ENCODE measurements around the gene SFPQ. TPM values are rescaled to one million over a fixed set of nuclear protein-coding genes. Genes with fewer than 3 reads are reported as not detected.

SFPQ gene
- total RNA-seq, 4 donors from 2014 or later, result 177 to 629 (median 255) TPM

- no peaks in the 10 kb centered on the region for H3K27me3 ChIP-seq
- H3K4me3 ChIP-seq, result no peak overlapping the region
- H3K4me1 ChIP-seq, result peaks cover 0 to 25% (median 2%) of the 10 kb centered on the region in 4 donors
- no peak for TF ChIP-seq POLR2A (IDR thresholded peaks at IDR 0.05)
- peaks cover 0 to 61% (median 0%) of the 10 kb centered on the region in 3 donors for H3K36me3 ChIP-seq
- no peak for DNase-seq
- H3K9me3 ChIP-seq, result no peaks in the 10 kb centered on the region
- H3K27ac ChIP-seq, result no peak overlapping the region
Observed at GRCh38 chr1:35178295-35178695, 14.7 kb downstream of the SFPQ start.

DNA sequence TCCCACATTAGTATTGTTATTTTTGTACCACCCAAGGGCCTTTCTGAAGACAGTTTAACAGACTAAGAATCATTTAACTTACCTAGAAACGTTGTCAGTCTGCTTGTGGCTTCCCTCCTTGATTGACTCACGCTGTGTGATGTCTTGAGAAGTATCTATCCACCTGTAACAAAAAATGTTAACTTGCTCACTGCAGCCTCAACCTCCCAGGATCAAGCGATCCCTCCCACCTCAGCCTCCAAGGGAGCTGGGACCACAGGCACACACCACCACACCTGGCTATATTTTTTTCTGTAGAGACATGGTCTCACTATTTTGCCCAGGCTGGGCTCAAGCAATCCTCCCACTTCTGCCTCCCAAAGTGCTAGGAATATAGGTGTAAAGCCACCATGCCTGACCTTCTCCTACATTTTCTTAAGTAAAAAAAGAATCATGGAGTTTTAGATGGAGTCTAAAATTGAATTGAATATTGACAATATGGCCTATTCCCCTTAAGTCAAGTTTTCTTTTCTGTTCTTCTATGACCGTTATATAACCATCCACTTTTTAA is 15.6 kb downstream of the SFPQ start:
- Histone ChIP-seq H3K36me3 (peaks cover 0 to 51% (median 0%) of the 10 kb centered on the region in 3 donors), H3K4me3 (no peak overlapping the region), H3K27me3 (no peaks in the 10 kb centered on the region), H3K27ac (no peak overlapping the region), H3K9me3 (no peaks in the 10 kb centered on the region), H3K4me1 (peaks cover 0 to 25% (median 2%) of the 10 kb centered on the region in 4 donors)
- TF ChIP-seq CTCF (IDR thresholded peaks at IDR 0.05), result no peak
- no peak for TF ChIP-seq POLR2A (IDR thresholded peaks at IDR 0.05)
- no peak for DNase-seq

DNA sequence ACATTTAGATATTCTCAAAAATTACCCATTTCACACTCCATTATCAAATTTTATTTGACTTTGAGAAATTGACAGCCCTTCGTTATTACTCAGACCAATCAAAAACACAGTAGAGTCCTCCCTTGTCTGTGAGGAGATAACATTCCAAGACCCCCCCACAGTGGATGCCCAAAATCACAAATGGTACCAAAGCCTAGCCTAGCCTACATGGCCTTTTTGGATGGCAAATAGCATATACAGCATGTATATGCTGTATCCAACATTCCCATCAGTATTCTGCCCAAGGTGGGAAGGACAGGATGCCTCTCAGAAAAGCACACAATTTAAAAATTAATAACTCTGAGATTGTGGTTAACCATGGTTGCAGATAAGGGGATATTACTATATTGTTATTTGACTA is 17.3 kb downstream of the SFPQ start:
- Histone ChIP-seq H3K27me3 (no peaks in the 10 kb centered on the region), H3K4me1 (peaks cover 0 to 14% (median under 1%) of the 10 kb centered on the region in 4 donors), H3K9me3 (no peaks in the 10 kb centered on the region), H3K4me3 (no peak overlapping the region), H3K36me3 (peaks cover 0 to 37% (median 0%) of the 10 kb centered on the region in 3 donors), H3K27ac (no peak overlapping the region)
- no peak for DNase-seq
- TF ChIP-seq POLR2A (IDR thresholded peaks at IDR 0.05), result no peak
- no peak for TF ChIP-seq CTCF (IDR thresholded peaks at IDR 0.05)

DNA sequence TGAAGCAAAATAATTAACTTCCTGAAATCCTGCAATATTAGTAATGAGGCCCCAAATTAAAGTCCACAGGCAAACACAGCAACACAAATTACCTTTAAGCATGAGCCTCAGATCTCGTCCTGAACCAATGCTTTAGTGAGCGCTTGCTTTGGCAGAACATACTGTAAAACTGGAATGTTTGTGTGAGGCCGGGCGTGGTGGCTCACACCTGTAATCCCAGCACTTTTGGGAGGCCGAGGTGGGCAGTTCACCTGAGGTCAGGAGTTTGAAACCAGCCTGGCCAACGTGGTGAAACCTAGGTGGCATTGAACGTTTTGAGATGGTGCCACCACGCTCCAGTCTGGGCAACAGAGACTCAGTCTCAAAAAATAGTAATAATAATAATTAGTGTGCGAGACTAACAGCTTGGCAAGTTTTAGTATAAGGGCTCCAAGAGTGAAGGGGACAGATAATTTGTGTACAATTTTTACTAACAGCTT is 17.8 kb downstream of the SFPQ start:
- peaks cover 0 to 12% (median 0%) of the 10 kb centered on the region in 4 donors for H3K4me1 ChIP-seq

GRCh38 chr1:35173909-35174540 is 18.9 kb downstream of the SFPQ start:
- H3K27ac ChIP-seq, result no peak overlapping the region
- H3K9me3 ChIP-seq, result no peaks in the 10 kb centered on the region
- no peak for DNase-seq
- peaks cover 0 to under 1% (median 0%) of the 10 kb centered on the region in 4 donors for H3K4me1 ChIP-seq
- H3K4me3 ChIP-seq, result no peak overlapping the region
- no peaks in the 10 kb centered on the region for H3K27me3 ChIP-seq
- H3K36me3 ChIP-seq, result peaks cover 0 to 37% (median 0%) of the 10 kb centered on the region in 3 donors
- no peak for TF ChIP-seq POLR2A (IDR thresholded peaks at IDR 0.05)
- no peak for TF ChIP-seq CTCF (IDR thresholded peaks at IDR 0.05)

More for the DNA sequence above, 17.8 kb downstream of the SFPQ start:
- peaks cover 0 to 37% (median 0%) of the 10 kb centered on the region in 3 donors for H3K36me3 ChIP-seq
- TF ChIP-seq POLR2A (IDR thresholded peaks at IDR 0.05) (no peak), CTCF (IDR thresholded peaks at IDR 0.05) (no peak)
- no peak overlapping the region for H3K27ac ChIP-seq
- H3K9me3 ChIP-seq, result no peaks in the 10 kb centered on the region
- no peak for DNase-seq
- no peak overlapping the region for H3K4me3 ChIP-seq
- H3K27me3 ChIP-seq, result no peaks in the 10 kb centered on the region

- peaks cover 0 to 36% (median 0%) of the 10 kb centered on the region in 3 donors for H3K36me3 ChIP-seq
- TF ChIP-seq CTCF (IDR thresholded peaks at IDR 0.05) (no peak), POLR2A (IDR thresholded peaks at IDR 0.05) (no peak)
- H3K4me3 ChIP-seq, result no peak overlapping the region
- H3K4me1 ChIP-seq, result no peaks in the 10 kb centered on the region
- H3K27ac ChIP-seq, result no peak overlapping the region
- H3K27me3 ChIP-seq, result no peaks in the 10 kb centered on the region
- DNase-seq, result no peak
- H3K9me3 ChIP-seq, result no peaks in the 10 kb centered on the region
Observed at GRCh38 chr1:35173491-35173890, 19.5 kb downstream of the SFPQ start.
